Breast epithelium (tissue), 3 donors: ENCODE measurements around the gene FOXD1.

Experiments
- POLR2A ChIP-seq: fragments of 450-650 bp; IDR thresholded peaks from one replicate; pipeline ENCODE4 v1.6.1; 2016; ENCODE audit warnings: antibody characterized with exemption, mild to moderate bottlenecking, moderate library complexity
- POLR2AphosphoS5 ChIP-seq, 3 donors: sonication (generic); formaldehyde crosslinking; IDR thresholded peaks; one replicate each; pipeline ENCODE4 v1.6.1; 2017; ENCODE audit warnings: antibody characterized with exemption in 3 of 3
- TF ChIP-seq, protein P1 (sequence below), 3 donors: fragments of 450-650 bp; IDR thresholded peaks; one replicate each; pipeline ENCODE4 v1.5.1; 2016 to 2017; ENCODE audit warnings: antibody characterized with exemption in 3 of 3, mild to moderate bottlenecking in 3 of 3, moderate library complexity in 3 of 3

GRCh38 chr5:73434461-73434860, 14.1 kb downstream of the FOXD1 start:
- TF ChIP-seq, protein P1, sequence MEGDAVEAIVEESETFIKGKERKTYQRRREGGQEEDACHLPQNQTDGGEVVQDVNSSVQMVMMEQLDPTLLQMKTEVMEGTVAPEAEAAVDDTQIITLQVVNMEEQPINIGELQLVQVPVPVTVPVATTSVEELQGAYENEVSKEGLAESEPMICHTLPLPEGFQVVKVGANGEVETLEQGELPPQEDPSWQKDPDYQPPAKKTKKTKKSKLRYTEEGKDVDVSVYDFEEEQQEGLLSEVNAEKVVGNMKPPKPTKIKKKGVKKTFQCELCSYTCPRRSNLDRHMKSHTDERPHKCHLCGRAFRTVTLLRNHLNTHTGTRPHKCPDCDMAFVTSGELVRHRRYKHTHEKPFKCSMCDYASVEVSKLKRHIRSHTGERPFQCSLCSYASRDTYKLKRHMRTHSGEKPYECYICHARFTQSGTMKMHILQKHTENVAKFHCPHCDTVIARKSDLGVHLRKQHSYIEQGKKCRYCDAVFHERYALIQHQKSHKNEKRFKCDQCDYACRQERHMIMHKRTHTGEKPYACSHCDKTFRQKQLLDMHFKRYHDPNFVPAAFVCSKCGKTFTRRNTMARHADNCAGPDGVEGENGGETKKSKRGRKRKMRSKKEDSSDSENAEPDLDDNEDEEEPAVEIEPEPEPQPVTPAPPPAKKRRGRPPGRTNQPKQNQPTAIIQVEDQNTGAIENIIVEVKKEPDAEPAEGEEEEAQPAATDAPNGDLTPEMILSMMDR (IDR thresholded peaks at IDR 0.05): no peak
- TF ChIP-seq POLR2A (no peak), POLR2AphosphoS5 (IDR thresholded peaks at IDR 0.05) (no peak)
